Neural progenitor cell (in vitro differentiated cells): Measurements from ENCODE around the gene MAP3K4. TPM values are rescaled to one million over a fixed set of nuclear protein-coding genes. Genes with fewer than 3 reads are reported as not detected.

Experiments
- DNase-seq: peaks from one replicate; pipeline ENCODE4 v3.0.0-alpha.2; 2016; ENCODE audit warnings: low spot score
- H2AFZ ChIP-seq: fragments of 200-600 bp; sonication (generic); replicated peaks from 2 replicates; pipeline ENCODE4 v1.6.1; 2016; ENCODE audit warnings: antibody characterized with exemption
- H3F3A ChIP-seq: fragments of 200-600 bp; sonication (generic); 2 replicates; pipeline ENCODE4 v1.6.1; 2016; ENCODE audit warnings: antibody characterized with exemption, low read depth
- H3K27ac ChIP-seq: fragments of 200-600 bp; sonication (generic); 2 replicates; pipeline ENCODE4 v1.5.1; 2016; ENCODE audit warnings: mild to moderate bottlenecking
- H3K27me3 ChIP-seq: fragments of 200-600 bp; sonication (generic); 2 replicates; pipeline ENCODE4 v1.6.1; 2016; ENCODE audit warnings: mild to moderate bottlenecking, moderate library complexity
- H3K36me3 ChIP-seq: fragments of 200-600 bp; sonication (generic); 2 replicates; pipeline ENCODE4 v1.5.1; 2016
- H3K4me1 ChIP-seq: fragments of 200-600 bp; sonication (generic); 2 replicates; pipeline ENCODE4 v1.6.1; 2016; ENCODE audit warnings: mixed run types
- H3K4me2 ChIP-seq: fragments of 200-600 bp; sonication (generic); 2 replicates; pipeline ENCODE4 v1.6.1; 2016
- H3K4me3 ChIP-seq: fragments of 200-600 bp; sonication (generic); 2 replicates; pipeline ENCODE4 v1.5.1; 2016
- H3K79me2 ChIP-seq: fragments of 200-600 bp; sonication (generic); 2 replicates; pipeline ENCODE4 v1.6.1; 2016; ENCODE audit warnings: low read depth
- H3K9ac ChIP-seq: fragments of 200-600 bp; sonication (generic); 2 replicates; pipeline ENCODE4 v1.6.1; 2016
- H3K9me3 ChIP-seq: fragments of 200-600 bp; sonication (generic); 2 replicates; pipeline ENCODE4 v1.5.1; 2016; ENCODE audit warnings: low read depth
- H4K20me1 ChIP-seq: fragments of 200-600 bp; sonication (generic); 2 replicates; pipeline ENCODE4 v1.6.1; 2016; ENCODE audit warnings: low read depth
- H3K27ac Mint-ChIP-seq: 3 replicates; pipeline ENCODE4 v1.8.0; 2021; ENCODE audit warnings: mixed read lengths
- H3K27me3 Mint-ChIP-seq: 2 replicates; pipeline ENCODE4 v1.8.0; 2022; ENCODE audit warnings: low read depth, mild to moderate bottlenecking, inconsistent platforms, moderate library complexity, mixed read lengths; ENCODE audit not compliant: insufficient read depth
- H3K36me3 Mint-ChIP-seq: 3 replicates; pipeline ENCODE4 v1.8.0; 2021; ENCODE audit warnings: mixed read lengths
- H3K4me1 Mint-ChIP-seq: 3 replicates; pipeline ENCODE4 v1.8.0; 2021; ENCODE audit warnings: mixed read lengths
- H3K4me3 Mint-ChIP-seq: 3 replicates; pipeline ENCODE4 v1.8.0; 2021; ENCODE audit warnings: mild to moderate bottlenecking, moderate library complexity, mixed read lengths
- H3K9me3 Mint-ChIP-seq: 3 replicates; pipeline ENCODE4 v1.8.0; 2020; ENCODE audit warnings: mixed read lengths
- EZH2 ChIP-seq: fragments of 200-600 bp; sonication (generic); IDR thresholded peaks from 2 replicates; pipeline ENCODE4 v1.6.1; 2017; ENCODE audit warnings: antibody characterized with exemption, mild to moderate bottlenecking, moderate library complexity
- EZH2phosphoT487 ChIP-seq: fragments of 200-600 bp; sonication (generic); IDR thresholded peaks from 2 replicates; pipeline ENCODE4 v1.6.1; 2017; ENCODE audit warnings: antibody characterized with exemption
- total RNA-seq: library from RNA; depleted of rRNA; stranded (reverse); fragments of >200 nt; gene quantifications from 2 replicates; pipeline ENCODE4 v1.2.3, GENCODE V29; 2015; ENCODE audit warnings: low replicate concordance
- TF ChIP-seq, protein P1 (sequence below): fragments of 200-600 bp; sonication (generic); IDR thresholded peaks from 2 replicates; pipeline ENCODE4 v1.5.1; 2017; ENCODE audit warnings: antibody characterized with exemption, mild to moderate bottlenecking

MAP3K4 gene
- total RNA-seq, 1 donor from 2014 or later: 59.6 TPM

DNA sequence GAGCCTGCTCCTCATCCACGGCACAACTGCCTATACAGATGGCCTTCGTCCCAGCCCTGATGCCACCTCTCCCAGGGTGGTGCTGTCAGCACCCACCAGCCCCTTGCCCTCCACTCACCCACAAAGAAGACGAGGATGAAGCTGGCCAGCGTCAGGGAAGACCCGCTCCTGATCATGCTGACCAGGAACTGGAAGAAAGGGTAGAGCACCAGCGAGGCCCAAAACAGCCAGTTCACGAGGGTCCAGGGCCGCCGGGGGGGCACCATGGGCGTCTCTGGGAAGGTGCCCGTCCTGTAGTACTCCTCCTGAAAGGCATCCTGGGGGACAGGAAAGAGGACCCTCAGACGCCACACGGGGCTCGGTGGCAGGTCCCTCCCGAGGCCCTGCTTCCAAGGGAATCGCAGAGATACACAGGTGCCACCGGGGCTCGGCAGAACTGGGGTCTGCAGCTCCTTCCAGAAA lies 147.8 kb downstream of the MAP3K4 start:
- no peak overlapping the region for H3K27ac ChIP-seq
- H3K4me2 ChIP-seq: no peak overlapping the region
- no peak overlapping the region for H3K4me3 ChIP-seq
- H2AFZ ChIP-seq: no peak overlapping the region
- H4K20me1 ChIP-seq: no peaks in the 10 kb centered on the region
- H3K9ac ChIP-seq: no peak overlapping the region
- TF ChIP-seq, protein P1, sequence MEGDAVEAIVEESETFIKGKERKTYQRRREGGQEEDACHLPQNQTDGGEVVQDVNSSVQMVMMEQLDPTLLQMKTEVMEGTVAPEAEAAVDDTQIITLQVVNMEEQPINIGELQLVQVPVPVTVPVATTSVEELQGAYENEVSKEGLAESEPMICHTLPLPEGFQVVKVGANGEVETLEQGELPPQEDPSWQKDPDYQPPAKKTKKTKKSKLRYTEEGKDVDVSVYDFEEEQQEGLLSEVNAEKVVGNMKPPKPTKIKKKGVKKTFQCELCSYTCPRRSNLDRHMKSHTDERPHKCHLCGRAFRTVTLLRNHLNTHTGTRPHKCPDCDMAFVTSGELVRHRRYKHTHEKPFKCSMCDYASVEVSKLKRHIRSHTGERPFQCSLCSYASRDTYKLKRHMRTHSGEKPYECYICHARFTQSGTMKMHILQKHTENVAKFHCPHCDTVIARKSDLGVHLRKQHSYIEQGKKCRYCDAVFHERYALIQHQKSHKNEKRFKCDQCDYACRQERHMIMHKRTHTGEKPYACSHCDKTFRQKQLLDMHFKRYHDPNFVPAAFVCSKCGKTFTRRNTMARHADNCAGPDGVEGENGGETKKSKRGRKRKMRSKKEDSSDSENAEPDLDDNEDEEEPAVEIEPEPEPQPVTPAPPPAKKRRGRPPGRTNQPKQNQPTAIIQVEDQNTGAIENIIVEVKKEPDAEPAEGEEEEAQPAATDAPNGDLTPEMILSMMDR: no peak
- TF ChIP-seq EZH2 (no peak), EZH2phosphoT487 (no peak)
- H3K4me3 Mint-ChIP-seq: no peak overlapping the region
- H3K36me3 Mint-ChIP-seq: peaks cover 55% of the 10 kb centered on the region
- H3K27ac Mint-ChIP-seq: no peak overlapping the region
- H3K9me3 Mint-ChIP-seq: peaks cover 5% of the 10 kb centered on the region
- no peaks in the 10 kb centered on the region for H3K36me3 ChIP-seq
- H3K9me3 ChIP-seq: no peaks in the 10 kb centered on the region
- no peaks in the 10 kb centered on the region for H3K79me2 ChIP-seq
- no peak for DNase-seq
- H3K27me3 Mint-ChIP-seq: peaks cover 8% of the 10 kb centered on the region
- no peaks in the 10 kb centered on the region for H3F3A ChIP-seq
- peaks cover 18% of the 10 kb centered on the region for H3K4me1 Mint-ChIP-seq
- no peaks in the 10 kb centered on the region for H3K27me3 ChIP-seq
- H3K4me1 ChIP-seq: no peaks in the 10 kb centered on the region

DNA sequence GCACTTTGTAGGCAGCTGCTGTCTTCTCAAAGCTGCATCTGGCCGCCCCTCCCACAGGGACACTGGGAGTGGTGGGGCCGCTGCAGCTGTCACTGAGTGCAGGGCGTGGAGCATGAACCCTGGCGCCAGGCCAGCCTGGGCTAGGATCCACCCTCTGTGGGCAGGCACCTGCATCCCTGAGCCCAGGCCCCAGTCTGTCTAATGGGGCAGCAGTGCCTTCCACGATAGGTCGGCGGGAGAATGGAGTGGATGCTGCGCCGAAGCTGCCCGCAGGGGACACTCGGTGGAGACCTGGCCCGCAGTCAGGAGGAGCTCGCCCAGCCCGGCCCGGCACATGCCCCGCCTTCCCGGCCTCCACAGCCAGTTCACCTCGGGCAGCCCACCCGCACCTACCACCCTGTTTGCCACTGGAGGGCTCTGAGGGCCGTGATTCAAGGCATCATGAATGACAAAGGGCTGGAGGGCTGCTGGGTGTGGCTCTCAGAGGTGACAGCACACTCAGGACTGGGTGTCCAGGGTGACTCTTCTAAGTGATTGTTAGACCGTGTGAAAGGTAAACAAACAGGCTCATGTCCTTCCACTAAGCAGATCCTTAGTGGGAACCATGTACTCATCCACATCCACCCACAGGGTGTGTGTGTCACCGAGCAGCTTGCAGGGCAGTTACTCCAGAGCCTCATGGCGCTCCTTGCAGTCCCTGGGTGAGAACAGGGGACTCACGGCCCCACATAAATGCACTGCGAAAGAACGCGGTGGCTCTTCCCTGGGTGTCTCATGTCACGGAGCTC lies 148.4 kb downstream of the MAP3K4 start:
- Mint-ChIP-seq H3K36me3 (peaks cover 52% of the 10 kb centered on the region), H3K4me1 (peaks cover 17% of the 10 kb centered on the region), H3K27me3 (peaks cover 8% of the 10 kb centered on the region), H3K4me3 (no peak overlapping the region), H3K27ac (no peak overlapping the region), H3K9me3 (peaks cover 5% of the 10 kb centered on the region)
- Histone ChIP-seq H2AFZ (no peak overlapping the region), H3K4me1 (no peaks in the 10 kb centered on the region), H3K9ac (no peak overlapping the region), H3K4me2 (no peak overlapping the region), H4K20me1 (no peaks in the 10 kb centered on the region), H3K9me3 (no peaks in the 10 kb centered on the region), H3F3A (no peaks in the 10 kb centered on the region), H3K4me3 (no peak overlapping the region), H3K27me3 (no peaks in the 10 kb centered on the region), H3K27ac (no peak overlapping the region), H3K36me3 (no peaks in the 10 kb centered on the region), H3K79me2 (no peaks in the 10 kb centered on the region)
- TF ChIP-seq, protein P1: no peak
- TF ChIP-seq EZH2: no peak
- DNase-seq: no peak

DNA sequence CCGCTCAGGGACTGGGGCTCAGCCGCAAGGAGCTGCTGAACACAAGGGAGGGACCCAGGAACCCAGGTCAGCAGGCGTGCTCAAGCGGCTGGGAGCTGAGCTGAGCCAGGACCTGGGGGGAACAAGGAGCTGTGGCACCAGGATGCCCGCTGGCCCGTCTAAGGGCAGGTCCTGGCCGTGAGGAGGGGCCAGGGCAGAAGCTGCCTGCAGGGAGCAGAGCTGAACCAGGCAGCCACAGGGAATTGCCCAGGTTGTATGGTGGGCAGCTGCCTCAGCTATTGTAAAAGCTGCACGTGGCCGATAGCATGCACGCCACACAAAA lies 148.9 kb downstream of the MAP3K4 start:
- Mint-ChIP-seq H3K9me3 (peaks cover 5% of the 10 kb centered on the region), H3K27me3 (peaks cover 8% of the 10 kb centered on the region), H3K27ac (no peak overlapping the region), H3K36me3 (peaks cover 48% of the 10 kb centered on the region), H3K4me3 (no peak overlapping the region), H3K4me1 (peaks cover 14% of the 10 kb centered on the region)
- no peaks in the 10 kb centered on the region for H4K20me1 ChIP-seq
- TF ChIP-seq, protein P1: no peak
- TF ChIP-seq EZH2phosphoT487 (no peak), EZH2 (no peak)
- H3K27ac ChIP-seq: no peak overlapping the region
- no peak overlapping the region for H3K4me2 ChIP-seq
- H3K9ac ChIP-seq: no peak overlapping the region
- no peaks in the 10 kb centered on the region for H3K9me3 ChIP-seq
- DNase-seq: no peak
- H3K4me3 ChIP-seq: no peak overlapping the region
- no peak overlapping the region for H2AFZ ChIP-seq
- no peaks in the 10 kb centered on the region for H3K79me2 ChIP-seq
- no peaks in the 10 kb centered on the region for H3F3A ChIP-seq
- no peaks in the 10 kb centered on the region for H3K27me3 ChIP-seq
- H3K36me3 ChIP-seq: no peaks in the 10 kb centered on the region
- H3K4me1 ChIP-seq: no peaks in the 10 kb centered on the region
